Skin epidermis (tissue), 12 donors: ENCODE data around the gene CDHR1.

Experiments
- H3K27ac ChIP-seq, 21 experiments: fragments of 200-600 bp; sonication (generic) in 11 of 21; one replicate each; pipeline ENCODE4 v1.5.0; 2020; ENCODE audit warnings: mild to moderate bottlenecking in 3 of 21, inconsistent platforms in 2 of 21, moderate library complexity in 2 of 21
- H3K4me3 ChIP-seq, 7 experiments: fragments of 200-600 bp; sonication (generic) in 2 of 7; one replicate each; pipeline ENCODE4 v1.5.0; 2020; ENCODE audit warnings: inconsistent platforms in 2 of 7, mild to moderate bottlenecking in 2 of 7, moderate library complexity in 1 of 7

Gene CDHR1

DNA sequence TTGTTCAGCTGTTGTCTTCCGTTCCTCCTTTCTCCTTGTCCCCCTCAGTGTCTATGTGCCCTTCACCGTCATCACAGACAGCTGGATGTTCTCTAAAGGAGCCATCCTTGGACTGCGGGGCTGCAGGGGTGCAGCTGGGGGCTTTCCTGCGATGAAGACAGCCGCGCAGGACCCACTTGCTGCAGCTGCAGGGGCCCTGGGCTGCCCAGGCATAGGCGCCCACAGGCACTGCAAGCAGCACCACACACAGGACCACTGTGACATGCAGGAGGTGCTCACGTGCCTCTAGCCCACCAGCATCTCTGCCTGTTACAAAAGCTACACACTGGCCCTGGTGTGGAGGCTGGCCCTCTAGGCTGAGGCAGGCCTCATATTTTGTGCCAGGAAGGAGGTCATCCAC lies 27.6 kb downstream of the CDHR1 start:
- no peak overlapping the region for H3K4me3 ChIP-seq

DNA sequence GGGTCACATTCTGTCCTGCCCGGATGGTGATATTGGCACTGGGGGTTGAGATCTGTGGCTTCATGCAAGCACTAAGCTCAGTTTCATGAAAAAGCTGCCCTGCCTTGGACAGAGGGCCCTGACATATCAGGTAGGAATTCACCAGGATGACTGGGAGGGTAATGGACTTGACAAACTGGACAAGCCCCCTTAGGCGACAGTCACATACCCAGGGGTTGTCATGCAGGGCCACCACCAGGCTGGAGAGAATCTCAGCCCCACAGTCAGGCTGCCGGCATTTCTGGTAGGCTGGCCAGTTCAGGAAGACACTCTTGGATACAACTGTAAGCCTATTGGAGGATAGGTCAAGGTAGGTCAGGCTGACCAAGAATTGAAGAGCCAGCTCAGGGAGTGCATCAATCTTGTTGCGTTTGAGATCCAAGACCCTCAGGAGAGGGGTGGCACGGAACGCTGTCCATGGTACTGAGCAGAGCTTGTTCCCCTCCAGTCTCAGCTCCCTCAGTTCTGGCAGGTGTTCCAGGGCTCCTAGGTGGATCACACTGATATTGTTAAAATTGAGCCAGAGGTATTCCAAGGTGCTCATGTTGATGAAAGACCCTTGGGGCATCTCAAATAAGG lies 30.2 kb downstream of the CDHR1 start:
- Histone ChIP-seq H3K27ac (no peak overlapping the region), H3K4me3 (no peak overlapping the region)

More for the DNA sequence above, 27.6 kb downstream of the CDHR1 start:
- no peak overlapping the region for H3K27ac ChIP-seq

DNA sequence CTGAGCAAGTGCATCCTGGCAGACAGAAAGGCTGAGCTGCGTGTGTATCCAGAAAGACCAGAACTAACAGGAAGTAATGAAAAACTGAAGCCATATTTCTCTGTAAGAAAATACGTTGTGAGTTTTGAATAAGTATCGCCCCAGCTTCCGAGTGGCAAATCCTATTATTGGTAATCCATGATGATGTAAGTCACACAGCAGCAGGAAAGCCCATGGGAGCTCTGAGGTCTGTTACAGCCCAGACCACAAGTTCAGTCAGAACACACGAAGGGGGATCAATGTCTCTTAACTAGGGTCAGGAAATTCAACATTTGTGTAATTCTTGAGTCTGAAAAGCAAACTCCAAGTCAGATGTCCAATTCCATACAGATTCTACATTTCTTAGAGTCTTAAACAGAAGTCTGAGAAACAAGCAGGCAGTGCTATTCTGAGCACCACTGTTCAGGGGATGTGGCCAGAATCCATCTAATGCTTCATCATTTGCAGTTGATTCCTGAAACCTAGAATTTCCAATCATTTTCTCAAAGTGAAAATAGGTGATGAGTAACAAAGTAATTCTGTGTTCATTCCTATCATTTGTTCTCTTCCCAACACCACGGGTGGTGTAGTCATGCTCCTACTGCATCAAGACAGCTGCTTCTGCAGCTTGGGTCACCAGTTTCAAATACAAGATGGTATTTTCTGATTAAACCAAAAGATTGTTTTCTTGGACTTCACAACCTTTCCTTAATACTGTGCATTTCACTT lies 31.3 kb downstream of the CDHR1 start, which contains the start of gene LRIT2:
Gene LRIT2 (minus strand): TSS at position 118 of the 747 bp plus-strand sequence. CDS start 24 bp downstream, at position 94.
- Histone ChIP-seq H3K4me3 (no peak within 1 kb of the TSS), H3K27ac (no peak within 1 kb of the TSS)

DNA sequence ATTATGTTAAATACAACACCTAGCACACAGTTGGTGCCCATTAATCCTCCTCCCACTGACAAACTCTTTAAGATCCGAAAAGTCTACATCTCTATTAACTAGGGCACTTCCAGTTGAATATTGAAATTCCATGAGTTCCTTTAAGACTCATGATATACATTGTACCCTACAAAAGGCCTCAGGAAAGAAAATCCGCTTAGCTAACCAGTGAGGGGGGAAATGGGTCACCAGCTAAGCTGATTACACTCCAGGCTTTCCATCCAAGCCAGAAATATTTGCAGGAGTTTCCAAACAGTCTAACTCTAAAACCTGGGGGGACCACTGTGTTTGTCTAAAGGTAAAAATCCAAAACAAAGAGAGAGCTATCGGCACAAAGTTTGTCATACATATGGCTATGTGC lies 32.3 kb downstream of the CDHR1 start:
- Histone ChIP-seq H3K27ac (no peak overlapping the region), H3K4me3 (no peak overlapping the region)

DNA sequence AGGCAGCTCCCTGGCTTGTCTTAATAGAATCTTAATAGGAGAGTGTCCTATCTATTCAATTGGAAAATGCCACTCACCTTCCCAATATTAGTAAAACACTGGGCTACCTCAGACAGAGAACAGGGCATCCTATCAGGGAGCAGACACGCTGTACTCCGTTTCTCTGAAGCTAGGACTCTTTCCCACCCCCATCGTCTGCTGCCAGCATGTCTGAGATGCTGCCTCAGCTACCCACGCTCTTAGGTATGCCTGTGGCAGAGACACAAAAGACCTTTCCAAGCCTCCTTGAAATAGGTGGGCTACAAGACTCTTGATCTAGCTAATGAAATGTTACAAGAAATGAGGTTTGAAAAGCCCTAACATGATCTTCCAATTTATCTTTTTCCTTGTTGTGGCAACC lies 33.5 kb downstream of the CDHR1 start:
- H3K27ac ChIP-seq = no peak overlapping the region
- H3K4me3 ChIP-seq = no peak overlapping the region

DNA sequence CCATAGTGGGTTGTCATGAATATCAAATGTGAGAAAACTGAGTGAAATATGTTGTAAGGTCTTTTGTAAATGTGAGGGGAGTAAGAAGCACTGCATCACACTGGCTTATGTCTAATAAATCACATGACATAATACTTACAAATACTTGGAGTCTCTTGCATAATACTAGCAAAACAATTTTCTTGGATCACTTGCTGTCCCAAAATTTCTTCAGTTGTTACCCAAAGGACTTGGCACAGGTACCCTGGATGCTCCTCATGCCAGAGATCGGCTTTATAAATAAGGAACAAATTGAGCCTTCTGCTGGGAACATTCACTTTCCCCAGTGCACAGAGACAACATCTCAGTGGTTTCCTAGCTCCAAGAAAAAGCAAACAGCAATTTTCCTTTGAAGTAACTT lies 36.0 kb downstream of the CDHR1 start:
- Histone ChIP-seq H3K4me3 (no peak overlapping the region), H3K27ac (no peak overlapping the region)

DNA sequence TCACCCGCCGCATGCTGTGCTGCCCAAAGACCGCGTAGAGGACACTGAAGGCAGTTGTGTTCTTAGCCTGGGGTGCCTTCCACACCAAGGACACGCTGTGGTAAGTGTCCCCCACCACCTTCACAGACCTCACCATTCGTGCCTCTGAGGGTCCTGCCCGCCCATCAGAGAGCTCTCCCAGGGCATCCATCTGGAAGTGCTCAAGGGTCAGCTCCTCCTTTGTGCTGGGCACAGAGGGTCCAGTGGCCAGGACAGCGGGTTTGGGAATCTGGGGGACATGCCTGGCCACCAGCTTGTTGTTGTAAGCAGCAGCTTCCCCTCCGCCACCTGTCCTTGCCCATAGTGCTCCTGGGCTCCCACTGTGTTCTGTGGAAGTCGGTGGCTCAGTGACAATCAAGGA lies 38.0 kb downstream of the CDHR1 start:
- no peak overlapping the region for H3K27ac ChIP-seq
- no peak overlapping the region for H3K4me3 ChIP-seq

DNA sequence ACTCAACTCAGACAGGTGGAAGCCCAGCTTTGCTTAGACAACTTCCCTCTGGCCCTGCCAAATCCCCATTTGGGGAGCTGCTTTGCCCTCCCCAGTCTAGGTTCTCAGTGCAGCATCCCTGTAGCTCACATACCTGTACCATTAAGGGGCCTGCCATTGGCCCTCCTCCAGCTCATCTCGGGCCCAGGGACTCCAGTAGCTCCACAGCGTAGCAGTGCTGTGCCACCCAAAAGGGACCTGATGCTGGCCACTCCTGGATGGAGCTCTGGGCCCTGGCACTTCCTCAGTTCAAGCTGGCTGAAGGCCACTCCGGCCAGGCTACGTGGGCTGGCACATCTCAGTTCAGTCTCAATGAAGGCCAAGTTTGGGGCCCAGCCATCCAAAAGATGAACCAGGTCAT lies 39.6 kb downstream of the CDHR1 start:
- Histone ChIP-seq H3K4me3 (no peak overlapping the region), H3K27ac (no peak overlapping the region)

DNA sequence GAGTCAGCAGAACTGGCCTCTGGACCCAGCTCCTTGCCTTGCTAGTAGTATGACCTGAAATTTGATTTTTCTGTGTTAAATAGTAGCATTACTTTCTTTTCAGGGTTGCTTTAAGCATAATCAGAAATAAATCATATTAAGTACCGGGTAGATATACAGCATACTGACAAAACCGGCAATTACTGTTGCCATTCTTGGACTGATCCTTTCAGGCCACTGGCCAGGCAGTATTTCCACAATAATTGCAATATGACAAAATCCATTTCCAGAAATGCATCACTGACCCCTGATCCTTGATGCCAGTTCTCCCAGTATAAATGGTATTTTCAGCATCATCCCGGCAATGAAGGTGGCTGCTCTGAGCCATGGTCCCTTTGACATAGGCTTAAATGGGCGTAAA lies 40.1 kb downstream of the CDHR1 start:
- Histone ChIP-seq H3K4me3 (no peak overlapping the region), H3K27ac (no peak overlapping the region)

DNA sequence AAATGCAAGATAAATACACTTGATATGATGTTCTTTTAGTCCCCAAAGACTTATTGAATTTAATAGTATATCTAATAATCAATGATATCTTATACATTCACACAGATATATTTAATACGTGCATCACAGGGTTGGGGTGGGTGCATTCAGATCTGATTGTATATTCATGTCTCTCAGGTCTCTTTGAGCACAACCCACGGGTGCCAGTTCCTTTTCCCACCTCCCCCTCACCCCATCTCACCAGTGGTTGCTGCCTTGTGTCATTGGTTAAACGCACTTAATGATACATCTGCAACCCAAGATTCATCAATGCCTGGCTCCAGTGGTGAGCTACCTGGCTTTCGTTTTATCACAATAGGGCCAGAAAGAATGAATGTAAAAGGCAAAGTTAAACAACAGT lies 40.8 kb downstream of the CDHR1 start:
- no peak overlapping the region for H3K4me3 ChIP-seq
- no peak overlapping the region for H3K27ac ChIP-seq

DNA sequence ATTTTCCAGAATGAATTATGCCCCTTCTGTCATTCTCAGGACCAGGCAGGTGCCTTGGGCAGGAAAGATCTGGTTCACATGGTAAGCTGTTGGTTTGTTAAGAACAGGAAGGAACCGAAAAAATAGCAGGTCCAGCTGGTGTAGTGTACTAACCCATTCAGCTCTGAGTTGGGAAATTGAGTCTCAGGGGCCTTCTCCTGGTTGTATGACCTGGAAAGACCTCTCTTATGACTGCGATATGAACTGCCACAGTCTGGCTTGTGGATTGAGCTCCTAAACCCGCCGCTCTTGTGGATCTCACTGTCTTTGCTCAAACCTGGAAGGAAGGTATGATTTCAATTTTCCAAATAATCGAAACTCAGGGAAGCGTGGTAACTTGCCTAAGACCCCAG lies 42.5 kb downstream of the CDHR1 start:
- Histone ChIP-seq H3K4me3 (no peak overlapping the region), H3K27ac (no peak overlapping the region)

DNA sequence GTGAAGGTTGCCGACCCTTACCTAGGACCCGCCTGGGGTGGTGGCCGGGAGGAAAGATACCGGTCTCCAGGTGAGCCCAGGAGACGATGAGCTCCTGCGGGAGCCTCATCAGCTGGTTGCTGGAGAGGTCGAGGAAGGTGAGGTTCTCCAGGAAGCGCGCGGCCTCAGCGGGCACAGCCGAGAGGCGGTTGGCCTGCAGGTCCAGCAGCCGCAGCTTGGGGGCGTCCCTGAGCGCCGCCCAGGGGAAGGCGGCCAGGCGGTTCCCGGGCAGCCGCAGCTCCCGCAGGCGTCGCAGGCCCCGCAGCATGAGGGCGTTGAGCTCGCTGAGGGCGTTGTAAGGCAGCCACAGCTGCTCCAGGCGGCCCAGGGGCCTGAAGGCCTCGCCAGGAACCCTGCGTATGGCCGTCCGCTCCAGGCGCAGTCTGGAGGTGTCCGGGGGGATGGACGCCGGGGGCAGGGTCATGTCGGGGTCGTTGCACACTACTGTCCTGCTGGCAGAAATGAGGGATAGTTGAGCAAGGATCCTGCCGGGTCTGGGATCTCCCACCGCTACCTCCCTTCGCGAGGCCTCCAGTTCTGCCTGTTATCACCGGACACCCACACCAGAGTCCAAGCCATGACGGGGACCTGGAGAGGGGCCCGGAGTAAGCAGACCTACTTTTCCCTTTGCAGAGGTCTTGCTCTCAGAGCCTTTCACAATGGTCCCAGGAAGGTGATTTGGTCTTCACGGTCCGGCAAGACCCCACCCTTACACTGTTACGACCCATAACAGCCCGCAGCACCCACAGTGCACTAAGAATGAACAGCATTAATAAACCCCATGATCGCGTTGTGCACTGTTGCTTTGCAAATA lies 43.1 kb downstream of the CDHR1 start:
- H3K4me3 ChIP-seq = no peak overlapping the region
- H3K27ac ChIP-seq = no peak overlapping the region

DNA sequence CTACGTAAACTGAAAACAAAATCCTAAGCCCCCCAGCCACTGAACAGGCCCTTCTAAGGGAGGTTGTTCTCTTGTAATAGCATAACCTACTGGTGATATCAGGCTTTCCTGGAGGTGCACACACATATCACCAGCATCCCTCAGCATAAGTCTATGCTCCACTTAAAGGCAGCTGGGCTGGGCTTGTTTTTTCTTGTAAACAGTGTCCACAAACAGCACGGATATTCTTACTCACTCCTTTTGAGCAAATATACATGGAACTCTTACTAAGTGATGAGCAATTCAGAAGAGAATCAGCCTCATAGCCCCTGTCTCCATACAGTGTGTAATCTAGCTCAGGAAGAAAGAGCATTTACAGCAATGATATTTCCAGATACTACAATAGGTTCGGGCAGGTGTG lies 44.6 kb downstream of the CDHR1 start:
- Histone ChIP-seq H3K27ac (no peak overlapping the region), H3K4me3 (no peak overlapping the region)

DNA sequence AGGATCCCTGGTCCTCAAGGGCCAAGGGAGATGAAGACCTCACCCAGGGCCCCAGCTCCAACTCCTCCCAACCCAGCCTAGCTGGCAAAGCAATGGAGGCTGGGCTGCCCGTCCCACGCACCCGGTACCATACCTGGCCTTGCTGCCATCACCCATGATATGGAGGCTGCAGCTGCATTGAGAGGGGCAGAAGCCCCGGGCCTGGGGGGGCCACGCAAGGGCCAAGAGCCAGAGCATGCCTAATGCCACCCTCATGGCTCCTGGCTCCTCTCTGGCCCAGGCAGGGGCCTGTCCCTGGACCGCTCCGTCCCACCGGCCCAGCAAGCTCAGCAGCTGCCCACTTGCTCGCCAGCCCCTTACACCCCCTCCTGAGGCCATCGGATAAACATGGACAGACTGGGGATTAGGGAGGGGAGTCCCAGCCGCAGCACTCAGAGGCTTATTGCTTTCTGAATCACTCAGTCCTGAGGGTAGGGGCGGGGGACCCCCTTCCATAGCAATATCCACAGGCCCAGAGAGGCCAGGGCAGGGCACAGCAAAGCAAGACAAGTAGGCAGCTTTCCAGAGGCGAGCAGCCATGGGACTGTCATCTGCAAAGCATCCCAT lies 47.0 kb downstream of the CDHR1 start, which contains the start of gene LRIT1:
Gene LRIT1 (minus strand): TSS at position 362 of the 606 bp plus-strand sequence. CDS start 107 bp downstream, at position 255.
- no peak within 1 kb of the TSS for H3K27ac ChIP-seq
- H3K4me3 ChIP-seq = no peak within 1 kb of the TSS

DNA sequence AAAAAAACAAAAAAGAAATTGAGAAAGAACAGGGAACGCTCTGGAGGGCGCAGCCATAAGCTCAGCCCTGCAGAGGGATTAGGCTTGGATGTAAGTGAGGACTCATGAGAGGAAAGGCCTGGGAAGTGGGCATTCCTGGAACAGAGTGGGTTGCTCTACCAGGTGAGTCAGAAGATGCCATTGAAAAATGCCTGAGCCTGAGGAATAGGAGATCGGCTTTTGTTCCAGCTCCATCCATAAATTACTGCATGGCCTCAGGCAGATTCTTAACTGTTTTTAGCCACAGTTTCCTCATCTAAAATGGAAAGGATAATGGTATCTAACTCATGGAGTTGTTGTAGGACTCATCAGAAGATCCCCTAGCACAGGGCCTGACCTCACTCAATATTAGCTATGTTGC lies 49.4 kb downstream of the CDHR1 start:
- H3K4me3 ChIP-seq = no peak overlapping the region
- H3K27ac ChIP-seq = no peak overlapping the region

DNA sequence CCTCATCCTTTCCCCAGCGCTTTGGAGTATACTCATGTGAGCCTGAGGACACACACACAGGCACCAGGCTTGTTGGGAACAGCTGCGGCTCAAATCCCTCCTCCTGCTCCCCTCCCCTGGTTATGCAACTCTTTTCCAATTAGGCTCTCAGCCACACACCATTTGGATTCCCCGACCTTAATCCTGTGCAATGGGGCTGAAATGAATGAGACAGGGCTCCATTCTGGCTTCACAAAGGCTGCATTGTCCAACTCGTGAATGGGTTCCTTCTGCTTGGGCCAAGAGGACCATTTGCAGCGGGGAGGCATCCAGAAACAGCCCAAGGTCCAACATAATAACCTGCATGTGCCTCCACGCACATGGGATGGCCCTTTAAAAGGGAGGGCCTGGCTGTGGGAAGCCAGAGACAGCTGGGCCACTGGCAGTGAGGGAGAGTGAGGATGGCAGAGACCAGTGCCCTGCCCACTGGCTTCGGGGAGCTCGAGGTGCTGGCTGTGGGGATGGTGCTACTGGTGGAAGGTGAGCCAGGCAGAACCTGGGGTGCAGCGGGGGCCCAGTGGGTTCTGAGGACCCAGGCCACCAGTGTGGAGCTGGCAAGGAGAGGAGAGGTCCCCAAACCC lies 50.4 kb downstream of the CDHR1 start, which contains the start of gene RGR:
Gene RGR (plus strand): TSS at position 403 of the 620 bp plus-strand sequence. CDS start 38 bp downstream, at position 441.
- Histone ChIP-seq H3K27ac (peak within 1 kb of the TSS in 1 of 21 experiments; percentile 48), H3K4me3 (no peak within 1 kb of the TSS)

DNA sequence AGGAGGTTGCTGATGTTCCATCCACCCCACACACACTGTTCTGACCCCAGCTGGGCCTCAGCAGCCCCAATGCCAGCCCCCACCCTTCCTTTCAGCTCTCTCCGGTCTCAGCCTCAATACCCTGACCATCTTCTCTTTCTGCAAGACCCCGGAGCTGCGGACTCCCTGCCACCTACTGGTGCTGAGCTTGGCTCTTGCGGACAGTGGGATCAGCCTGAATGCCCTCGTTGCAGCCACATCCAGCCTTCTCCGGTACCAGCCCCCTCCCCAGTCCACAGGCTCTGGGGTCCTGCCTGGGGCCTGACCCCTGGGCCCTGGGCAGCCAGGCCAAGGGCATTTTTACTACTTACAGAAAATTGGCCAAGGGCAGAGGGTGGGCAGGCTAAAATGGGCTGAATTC lies 53.2 kb downstream of the CDHR1 start:
- H3K4me3 ChIP-seq = no peak overlapping the region
- H3K27ac ChIP-seq = no peak overlapping the region

DNA sequence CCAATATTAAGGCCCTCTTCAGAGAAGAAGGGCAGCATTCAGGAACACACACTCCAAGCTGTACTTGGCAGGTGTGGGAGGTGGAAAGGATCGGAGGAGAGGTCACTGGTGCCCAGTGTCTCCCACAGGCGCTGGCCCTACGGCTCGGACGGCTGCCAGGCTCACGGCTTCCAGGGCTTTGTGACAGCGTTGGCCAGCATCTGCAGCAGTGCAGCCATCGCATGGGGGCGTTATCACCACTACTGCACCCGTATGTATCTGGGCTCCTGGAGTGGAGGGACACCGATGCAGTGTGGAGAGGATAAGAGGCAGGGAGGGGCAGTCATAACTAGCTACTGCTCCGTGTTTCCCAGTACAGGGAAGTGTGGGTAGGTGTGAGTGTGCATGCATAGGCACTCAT lies 54.5 kb downstream of the CDHR1 start:
- H3K27ac ChIP-seq = no peak overlapping the region
- no peak overlapping the region for H3K4me3 ChIP-seq
